Endothelial cell of hepatic sinusoid (primary cell): ENCODE results near the gene C9orf72.

Experiments used
- in situ Hi-C: cut with HindIII; loops from 2 replicates; pipeline ENCODE4 v1.10.0; 2017; ENCODE audit warnings: low sequenced_read_pairs

C9orf72 gene

DNA sequence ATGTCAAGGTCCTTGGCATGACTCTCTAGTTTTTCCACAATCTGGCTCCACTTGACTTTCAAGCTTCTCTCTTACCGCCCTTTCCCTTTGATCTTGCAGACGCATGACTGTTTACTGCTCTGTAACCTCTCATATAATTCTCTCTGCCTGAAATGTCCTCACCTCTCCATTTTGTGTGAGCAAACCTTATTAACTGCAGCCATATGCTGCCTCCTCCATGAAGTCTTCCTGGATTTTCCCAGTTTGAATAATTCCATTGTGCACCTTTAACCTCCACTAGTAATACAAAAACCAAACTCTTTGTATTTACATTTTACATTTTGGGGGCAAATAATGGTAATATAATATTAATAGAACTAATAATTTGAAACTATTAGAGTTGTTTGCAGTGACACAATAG is 9.5 kb upstream of the C9orf72 start:
- in situ Hi-C loops, result no loop called here

GRCh38 chr9:27581826-27582225 is 8.5 kb upstream of the C9orf72 start:
- in situ Hi-C loops, result no loop called here

- in situ Hi-C loops, result no loop called here
Observed at GRCh38 chr9:27573634-27574590, 631 bp upstream of the C9orf72 start.

- in situ Hi-C loops, result no loop called here
Observed at GRCh38 chr9:27572566-27572917, 739 bp downstream of the C9orf72 start.

- in situ Hi-C loops, result no loop called here
Observed at GRCh38 chr9:27572061-27572460, 1.2 kb downstream of the C9orf72 start.

DNA sequence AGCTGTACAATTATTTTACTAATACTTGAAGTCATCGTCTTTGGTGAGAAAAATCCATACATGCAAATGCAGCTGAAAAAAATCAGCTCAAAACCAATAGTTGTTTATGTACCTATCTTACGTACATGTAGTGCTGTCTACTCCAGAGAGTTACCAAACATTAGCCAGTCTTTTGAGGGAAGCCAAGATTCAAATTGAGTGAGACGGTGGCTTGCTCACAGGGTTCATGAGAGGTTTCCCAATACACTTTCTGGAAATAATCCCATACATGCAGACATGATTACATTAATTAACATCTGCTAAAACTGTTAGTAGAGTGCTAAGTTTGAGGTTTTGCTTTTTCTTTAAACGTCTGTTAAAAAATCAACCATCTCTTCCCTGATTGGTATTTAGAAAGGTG is 2.3 kb downstream of the C9orf72 start:
- in situ Hi-C loops, result no loop called here

DNA sequence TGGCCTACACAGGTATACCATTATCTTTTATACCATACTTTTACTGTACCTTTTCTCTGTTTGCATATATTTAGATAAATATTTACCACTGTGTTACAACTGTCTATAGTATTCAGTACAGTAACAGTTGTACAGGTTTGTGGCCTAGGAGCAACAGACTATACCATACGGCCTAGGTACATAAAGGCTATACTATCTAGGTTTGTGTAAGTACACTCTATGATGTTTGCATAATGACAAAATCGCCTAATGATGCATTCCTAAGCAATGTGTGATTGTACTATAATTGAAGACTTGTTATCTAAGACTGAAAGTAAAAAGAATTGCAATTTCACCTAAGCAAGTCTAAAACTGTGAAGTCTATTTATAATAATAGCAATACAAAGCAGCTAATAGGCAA is 3.9 kb downstream of the C9orf72 start:
- in situ Hi-C loops, result loop anchor here (5.0 kb wide), 1 partner anchor 42 kb away; the partner anchor contains the start of gene MOB3B

DNA sequence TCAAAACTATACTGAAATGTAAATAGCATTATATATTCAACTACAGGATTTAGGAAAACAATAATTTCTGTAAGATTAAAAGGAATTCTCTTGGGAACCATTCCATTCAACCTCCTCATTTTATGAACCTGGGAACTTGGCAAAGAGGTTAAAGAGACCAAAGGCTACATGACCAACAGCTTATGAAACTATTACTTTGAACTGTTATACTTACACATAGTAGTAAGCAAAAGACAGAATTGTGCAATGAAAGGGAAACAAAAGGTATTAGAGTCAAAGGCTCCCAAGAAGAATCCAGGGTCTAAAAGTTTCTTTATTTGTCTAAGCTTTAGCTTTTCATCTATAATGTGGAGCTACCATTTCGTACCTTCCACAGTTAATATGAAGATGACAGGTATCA is 7.2 kb downstream of the C9orf72 start:
- in situ Hi-C loops, result loop anchor here (5.0 kb wide), 1 partner anchor 39 kb away; the partner anchor contains the start of gene MOB3B

- in situ Hi-C loops, result loop anchor here (5.0 kb wide), 1 partner anchor 38 kb away; the partner anchor contains the start of gene MOB3B
Observed at GRCh38 chr9:27565696-27566095, 7.6 kb downstream of the C9orf72 start.

DNA sequence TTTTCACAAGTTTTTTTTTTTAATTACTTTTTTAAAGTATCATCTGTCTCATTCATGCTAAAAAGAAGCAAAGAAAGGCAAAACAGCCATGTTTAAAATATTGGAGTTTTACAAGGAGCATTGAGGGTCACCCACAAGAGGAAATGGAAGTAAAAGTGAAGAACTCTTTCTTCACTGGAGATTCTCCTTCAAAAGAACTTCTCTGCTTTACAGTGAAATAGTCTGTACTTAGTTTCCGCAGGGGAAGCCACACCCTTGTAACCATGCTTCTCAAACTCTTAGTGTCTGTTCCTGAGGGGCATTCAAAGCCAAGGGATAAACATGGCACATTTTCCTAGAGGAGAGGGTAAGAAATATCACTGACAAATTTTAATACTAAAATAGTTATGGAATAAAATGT is 8.6 kb downstream of the C9orf72 start:
- in situ Hi-C loops, result loop anchor here (5.0 kb wide), 1 partner anchor 37 kb away; the partner anchor contains the start of gene MOB3B

DNA sequence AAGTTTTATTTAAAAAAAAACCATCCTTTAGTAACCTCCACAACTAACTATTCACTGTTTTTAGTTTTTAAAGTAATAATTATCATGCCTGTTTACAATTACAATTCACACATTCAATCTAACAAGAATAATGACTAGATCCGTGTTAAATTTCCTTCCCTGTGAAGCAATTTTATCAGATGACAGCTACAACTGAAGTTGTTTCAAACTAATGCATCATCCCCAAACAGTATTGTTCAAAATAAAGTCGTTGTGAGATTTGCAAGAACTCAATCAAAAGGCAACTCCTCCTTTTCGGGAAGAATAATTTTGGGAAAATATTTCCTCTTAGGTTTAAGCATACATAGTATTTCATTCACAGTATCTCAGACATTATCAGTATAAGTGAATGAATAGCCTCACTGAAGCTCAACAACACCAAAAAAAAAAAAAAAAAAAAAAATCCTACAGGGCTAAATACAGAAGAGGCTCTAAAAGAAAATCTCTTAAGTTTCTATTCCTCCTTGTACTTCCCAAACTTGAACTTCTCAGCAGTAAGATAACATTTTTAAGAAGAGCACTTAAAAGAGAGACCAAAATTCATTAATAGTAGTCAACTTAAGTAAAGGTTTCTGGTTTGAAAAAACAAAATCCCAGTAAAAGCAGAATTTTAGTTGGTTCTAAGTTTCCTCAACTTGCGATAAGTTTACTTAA is 9.4 kb downstream of the C9orf72 start:
- in situ Hi-C loops, result no loop called here

DNA sequence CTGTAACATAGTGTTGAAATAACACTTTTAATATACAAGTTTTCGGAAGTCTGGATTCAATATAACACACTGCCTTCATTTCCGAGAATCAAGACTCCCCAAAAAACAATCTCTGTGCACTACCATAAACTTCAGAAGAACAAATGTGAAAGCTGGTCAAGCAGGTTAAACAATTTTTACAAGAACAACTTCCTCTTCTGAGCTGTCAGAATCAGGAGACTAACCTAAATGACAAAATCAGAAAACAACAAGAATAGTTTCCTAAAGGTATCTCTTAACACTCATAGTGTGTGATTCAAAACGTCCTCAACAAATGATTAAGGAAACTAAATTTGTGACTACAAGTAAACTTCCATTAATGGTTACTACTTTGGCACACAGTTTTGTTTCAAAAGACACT is 11.6 kb downstream of the C9orf72 start:
- in situ Hi-C loops, result no loop called here

GRCh38 chr9:27560457-27560856 is 12.8 kb downstream of the C9orf72 start:
- in situ Hi-C loops, result no loop called here

DNA sequence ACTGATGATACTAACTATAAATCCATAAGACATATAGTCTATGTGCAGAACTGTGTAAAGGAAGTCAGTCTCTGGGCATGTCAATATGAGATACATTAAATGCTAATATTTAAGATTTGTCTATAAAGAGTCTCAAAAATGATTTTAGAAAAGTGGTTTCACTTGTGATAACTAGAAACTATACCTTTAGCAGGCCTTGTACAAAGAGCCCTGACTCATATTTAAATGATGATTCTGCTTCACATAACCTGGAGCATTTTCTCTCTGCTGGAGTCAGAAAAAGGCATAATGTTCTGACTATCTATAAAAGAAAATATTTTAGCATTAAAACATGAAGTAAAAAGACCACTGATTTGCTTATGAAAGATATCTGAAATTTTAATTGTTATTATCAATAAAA is 15.0 kb downstream of the C9orf72 start:
- in situ Hi-C loops, result no loop called here

GRCh38 chr9:27556470-27556869 is 16.8 kb downstream of the C9orf72 start:
- in situ Hi-C loops, result no loop called here

- in situ Hi-C loops, result no loop called here
Observed at GRCh38 chr9:27554712-27555111, 18.6 kb downstream of the C9orf72 start.

- in situ Hi-C loops, result no loop called here
Observed at GRCh38 chr9:27549196-27549755, 24.0 kb downstream of the C9orf72 start.

DNA sequence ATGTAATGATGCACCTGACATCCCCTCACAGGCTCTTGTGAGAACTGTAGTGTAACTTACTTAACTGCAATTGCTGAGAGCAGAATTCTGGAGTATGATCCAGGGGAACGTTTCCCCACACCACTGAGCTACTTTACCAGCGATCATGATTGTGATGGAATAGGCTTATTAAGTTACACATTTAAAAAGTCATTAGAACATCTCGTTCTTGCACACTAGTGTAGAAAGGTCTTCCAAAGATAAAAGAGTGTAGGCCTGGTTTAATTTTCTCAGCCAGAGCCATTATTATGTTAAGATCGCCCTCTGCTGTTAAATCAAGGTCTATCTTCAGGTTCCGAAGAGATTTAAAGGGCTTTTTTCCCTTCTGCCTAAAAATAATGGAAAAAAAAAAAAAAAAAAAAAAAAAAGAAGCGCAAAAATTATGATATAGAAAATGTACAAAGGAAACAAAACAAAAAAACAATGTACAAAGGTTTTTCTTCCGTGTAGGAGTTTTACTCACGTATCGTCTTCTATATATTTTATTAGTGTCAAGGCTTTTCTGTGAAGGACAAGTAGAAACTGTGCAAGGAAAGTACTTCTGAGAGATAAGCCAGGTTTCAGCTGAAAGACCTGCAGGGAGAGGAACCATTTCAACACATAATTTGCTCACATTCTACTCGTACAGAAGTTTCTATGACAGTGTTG is 25.1 kb downstream of the C9orf72 start:
- in situ Hi-C loops, result no loop called here

- in situ Hi-C loops, result no loop called here
Observed at GRCh38 chr9:27545471-27545870, 27.8 kb downstream of the C9orf72 start.

- in situ Hi-C loops, result no loop called here
Observed at GRCh38 chr9:27542508-27542907, 30.8 kb downstream of the C9orf72 start.

DNA sequence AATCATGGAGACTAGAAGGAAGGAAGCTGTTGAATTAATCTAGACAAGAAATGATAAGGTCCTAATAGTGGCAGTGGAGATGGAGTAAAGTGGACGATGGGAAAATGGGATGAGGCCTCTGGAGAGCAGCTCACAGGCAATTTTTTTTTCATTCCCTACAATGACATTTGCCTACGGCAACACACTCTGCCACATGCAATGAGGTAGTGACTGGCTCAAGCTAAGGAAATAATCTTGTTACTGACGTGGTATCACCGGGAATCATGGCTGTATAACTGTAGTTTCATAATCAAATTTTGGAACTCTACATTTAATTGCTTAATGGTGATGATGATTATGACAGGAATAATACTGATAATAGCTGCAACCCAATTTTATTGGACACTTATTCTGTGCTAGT is 31.5 kb downstream of the C9orf72 start:
- in situ Hi-C loops, result no loop called here
